Progenitor cell of endocrine pancreas (in vitro differentiated cells): ENCODE results near the gene PTPRT. TPM values are rescaled to one million over a fixed set of nuclear protein-coding genes. Genes with fewer than 3 reads are reported as not detected.

Source experiments
- DNase-seq: peaks from one replicate; pipeline ENCODE4 v3.0.0; 2021; ENCODE audit warnings: low spot score; ENCODE audit not compliant: unreplicated experiment
- H3K27ac Mint-ChIP-seq: 2 replicates; pipeline ENCODE4 v1.8.0; 2021; ENCODE audit warnings: mild to moderate bottlenecking, moderate library complexity, mixed read lengths
- H3K27me3 Mint-ChIP-seq: 2 replicates; pipeline ENCODE4 v1.8.0; 2021; ENCODE audit warnings: mixed read lengths
- H3K36me3 Mint-ChIP-seq: 2 replicates; pipeline ENCODE4 v1.8.0; 2022; ENCODE audit warnings: mixed read lengths; ENCODE audit not compliant: insufficient read depth
- H3K4me1 Mint-ChIP-seq: 2 replicates; pipeline ENCODE4 v1.8.0; 2021; ENCODE audit warnings: low read depth, mixed read lengths
- H3K4me3 Mint-ChIP-seq: 2 replicates; pipeline ENCODE4 v1.8.0; 2021; ENCODE audit warnings: low read depth, mild to moderate bottlenecking, moderate library complexity, mixed read lengths
- H3K9me3 Mint-ChIP-seq: 2 replicates; pipeline ENCODE4 v1.8.0; 2021; ENCODE audit warnings: low read depth, mixed read lengths
- total RNA-seq: library from RNA; stranded (reverse); gene quantifications from 2 replicates; pipeline ENCODE4 v1.2.1, GENCODE V29; 2021
- TF ChIP-seq, protein P1 (sequence below): fragments of 200-600 bp; sonication (generic); IDR thresholded peaks from one replicate; pipeline ENCODE4 v1.5.0; 2021; ENCODE audit warnings: antibody characterized with exemption, mild to moderate bottlenecking; ENCODE audit not compliant: unreplicated experiment

The PTPRT gene
- total RNA-seq, 1 donor from 2014 or later, result 65.9 TPM

DNA sequence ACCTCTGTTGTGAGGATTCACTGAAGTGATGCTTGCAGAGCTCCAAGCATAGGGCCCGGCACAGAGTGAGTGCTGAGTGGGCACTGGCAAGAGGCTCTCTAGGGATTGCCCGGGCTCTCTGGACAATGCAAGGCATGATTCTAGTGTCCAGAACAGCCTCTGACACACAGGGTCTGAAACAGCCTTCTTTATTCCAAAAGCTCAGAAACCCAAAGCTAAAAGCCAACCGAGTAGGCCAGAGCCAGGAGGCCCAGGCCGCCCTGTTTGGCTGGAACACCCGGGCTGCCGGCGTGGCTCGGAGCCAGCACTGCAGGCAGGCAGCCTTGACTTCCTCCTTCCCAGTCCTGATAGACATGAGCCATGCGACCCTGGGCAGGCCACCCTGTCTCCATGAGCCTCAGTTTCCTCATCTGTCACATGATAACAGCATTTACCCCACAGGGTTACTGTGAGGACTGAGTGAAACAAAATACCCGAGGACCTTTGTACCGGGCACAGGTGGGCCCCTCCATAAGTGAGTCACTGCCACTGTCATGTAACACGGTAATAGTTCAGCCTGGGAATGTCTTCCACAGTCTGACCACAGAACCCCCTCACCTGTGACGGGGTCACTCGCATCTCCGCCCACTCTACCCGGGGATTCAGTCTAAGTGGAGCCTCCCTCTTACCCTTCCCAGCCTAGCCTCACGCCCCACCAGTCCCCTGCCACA is 51.5 kb downstream of the PTPRT start:
- H3K4me1 Mint-ChIP-seq, result peaks cover 18% of the 10 kb centered on the region
- DNase-seq, result no peak
- no peak overlapping the region for H3K4me3 Mint-ChIP-seq
- no peaks in the 10 kb centered on the region for H3K36me3 Mint-ChIP-seq
- no peaks in the 10 kb centered on the region for H3K9me3 Mint-ChIP-seq
- TF ChIP-seq, protein P1, sequence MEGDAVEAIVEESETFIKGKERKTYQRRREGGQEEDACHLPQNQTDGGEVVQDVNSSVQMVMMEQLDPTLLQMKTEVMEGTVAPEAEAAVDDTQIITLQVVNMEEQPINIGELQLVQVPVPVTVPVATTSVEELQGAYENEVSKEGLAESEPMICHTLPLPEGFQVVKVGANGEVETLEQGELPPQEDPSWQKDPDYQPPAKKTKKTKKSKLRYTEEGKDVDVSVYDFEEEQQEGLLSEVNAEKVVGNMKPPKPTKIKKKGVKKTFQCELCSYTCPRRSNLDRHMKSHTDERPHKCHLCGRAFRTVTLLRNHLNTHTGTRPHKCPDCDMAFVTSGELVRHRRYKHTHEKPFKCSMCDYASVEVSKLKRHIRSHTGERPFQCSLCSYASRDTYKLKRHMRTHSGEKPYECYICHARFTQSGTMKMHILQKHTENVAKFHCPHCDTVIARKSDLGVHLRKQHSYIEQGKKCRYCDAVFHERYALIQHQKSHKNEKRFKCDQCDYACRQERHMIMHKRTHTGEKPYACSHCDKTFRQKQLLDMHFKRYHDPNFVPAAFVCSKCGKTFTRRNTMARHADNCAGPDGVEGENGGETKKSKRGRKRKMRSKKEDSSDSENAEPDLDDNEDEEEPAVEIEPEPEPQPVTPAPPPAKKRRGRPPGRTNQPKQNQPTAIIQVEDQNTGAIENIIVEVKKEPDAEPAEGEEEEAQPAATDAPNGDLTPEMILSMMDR, result no peak
- H3K27me3 Mint-ChIP-seq, result no peaks in the 10 kb centered on the region
- no peak overlapping the region for H3K27ac Mint-ChIP-seq

DNA sequence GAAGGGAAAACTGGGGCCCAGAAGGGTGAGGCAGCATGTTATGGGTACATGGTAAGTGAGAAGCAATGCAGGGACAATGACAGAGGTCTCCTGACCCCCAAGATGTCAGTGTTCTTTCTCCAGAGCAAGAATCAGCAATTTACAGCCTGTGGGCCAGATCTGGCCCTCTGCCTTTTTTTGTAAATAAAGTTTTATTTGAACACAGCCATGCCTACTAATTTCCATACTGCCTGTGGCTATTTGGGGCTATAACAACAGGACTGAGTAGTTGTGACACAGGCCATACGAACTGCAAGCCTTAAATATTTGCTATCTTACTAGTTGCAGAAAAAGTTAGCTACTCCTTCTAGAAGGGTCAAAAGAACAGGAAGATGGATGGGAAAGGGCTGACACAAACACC is 52.5 kb downstream of the PTPRT start:
- peaks cover 19% of the 10 kb centered on the region for H3K4me1 Mint-ChIP-seq
- peaks cover 2% of the 10 kb centered on the region for H3K36me3 Mint-ChIP-seq
- H3K9me3 Mint-ChIP-seq, result no peaks in the 10 kb centered on the region
- H3K27ac Mint-ChIP-seq, result no peak overlapping the region
- no peak for DNase-seq
- H3K27me3 Mint-ChIP-seq, result no peaks in the 10 kb centered on the region
- TF ChIP-seq, protein P1, result no peak
- no peak overlapping the region for H3K4me3 Mint-ChIP-seq

DNA sequence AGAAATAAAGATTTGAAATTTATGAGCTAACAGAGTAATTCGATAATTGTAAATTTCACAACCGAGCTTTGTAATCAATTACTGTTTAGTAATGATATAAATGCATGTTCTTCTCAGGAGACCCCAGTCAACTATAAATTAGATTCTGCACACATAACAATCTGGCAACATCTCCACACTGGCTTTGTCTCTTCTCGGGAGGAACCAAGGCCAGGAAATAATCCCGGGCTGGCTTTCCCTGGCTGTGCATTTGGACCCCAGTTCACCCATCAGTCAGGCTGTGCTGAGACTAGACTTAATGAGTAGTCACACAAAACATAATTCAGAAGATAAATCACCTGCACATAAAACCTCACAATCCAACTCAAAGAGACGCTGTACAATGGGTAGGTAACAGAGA is 65.5 kb downstream of the PTPRT start:
- no peak overlapping the region for H3K4me3 Mint-ChIP-seq
- H3K4me1 Mint-ChIP-seq, result peaks cover 2% of the 10 kb centered on the region
- H3K27me3 Mint-ChIP-seq, result no peaks in the 10 kb centered on the region
- no peaks in the 10 kb centered on the region for H3K9me3 Mint-ChIP-seq
- TF ChIP-seq, protein P1, result no peak
- peaks cover 8% of the 10 kb centered on the region for H3K36me3 Mint-ChIP-seq
- no peak for DNase-seq
- peak overlapping the region; percentile 7 for H3K27ac Mint-ChIP-seq

DNA sequence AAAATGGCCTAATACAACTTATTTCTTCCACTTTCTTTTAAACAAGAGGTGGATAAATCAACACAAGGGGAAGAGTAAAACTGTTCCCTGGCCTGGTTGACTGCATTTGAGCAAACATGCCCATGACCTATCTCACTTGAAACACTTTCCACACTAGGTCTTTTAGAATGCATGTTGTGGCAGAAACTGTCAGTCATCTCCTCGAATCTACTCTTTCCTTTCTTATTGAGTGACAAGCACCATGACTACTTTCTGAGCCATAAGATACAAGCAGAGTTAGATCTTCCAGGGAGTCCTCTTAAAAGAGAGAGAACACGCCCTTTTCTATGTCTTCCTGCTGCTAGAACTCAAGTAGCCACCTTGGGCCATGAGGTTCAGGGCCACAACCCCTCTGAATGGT is 66.5 kb downstream of the PTPRT start:
- DNase-seq, result no peak
- H3K4me3 Mint-ChIP-seq, result no peak overlapping the region
- H3K4me1 Mint-ChIP-seq, result peaks cover 2% of the 10 kb centered on the region
- no peaks in the 10 kb centered on the region for H3K27me3 Mint-ChIP-seq
- TF ChIP-seq, protein P1, result no peak
- H3K36me3 Mint-ChIP-seq, result peaks cover 8% of the 10 kb centered on the region
- no peak overlapping the region for H3K27ac Mint-ChIP-seq
- H3K9me3 Mint-ChIP-seq, result no peaks in the 10 kb centered on the region

DNA sequence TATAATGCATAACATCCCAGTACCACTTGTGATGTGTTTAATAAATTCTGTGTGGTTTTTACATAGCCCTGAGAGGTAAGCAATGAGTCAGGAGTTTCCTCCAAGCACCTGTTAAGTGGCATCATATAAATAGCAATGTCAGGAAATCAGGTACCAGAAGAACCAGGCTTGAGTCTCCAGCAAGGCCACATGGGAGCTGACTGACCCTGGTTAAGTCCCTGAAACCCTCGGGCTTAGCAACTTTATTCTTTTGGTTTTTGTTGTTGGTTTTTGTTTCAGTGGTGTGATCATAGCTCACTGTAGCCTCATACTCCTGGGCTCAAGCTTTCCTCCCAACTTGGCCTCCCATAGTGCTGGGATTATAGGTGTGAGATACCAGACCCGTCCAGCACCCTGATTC is 70.0 kb downstream of the PTPRT start:
- Mint-ChIP-seq H3K4me1 (no peaks in the 10 kb centered on the region), H3K9me3 (no peaks in the 10 kb centered on the region), H3K4me3 (no peak overlapping the region), H3K27ac (no peak overlapping the region), H3K27me3 (no peaks in the 10 kb centered on the region), H3K36me3 (peaks cover 6% of the 10 kb centered on the region)
- no peak for DNase-seq
- TF ChIP-seq, protein P1, result no peak
